C1 segment of cervical spinal cord (tissue), 14 donors: ENCODE data around the gene PNPLA2.

Experiments used
- DNase-seq, 14 donors: peaks; one replicate each; lab custom pipeline; 2025; lab: John Stamatoyannopoulos, UW

Gene PNPLA2

DNA sequence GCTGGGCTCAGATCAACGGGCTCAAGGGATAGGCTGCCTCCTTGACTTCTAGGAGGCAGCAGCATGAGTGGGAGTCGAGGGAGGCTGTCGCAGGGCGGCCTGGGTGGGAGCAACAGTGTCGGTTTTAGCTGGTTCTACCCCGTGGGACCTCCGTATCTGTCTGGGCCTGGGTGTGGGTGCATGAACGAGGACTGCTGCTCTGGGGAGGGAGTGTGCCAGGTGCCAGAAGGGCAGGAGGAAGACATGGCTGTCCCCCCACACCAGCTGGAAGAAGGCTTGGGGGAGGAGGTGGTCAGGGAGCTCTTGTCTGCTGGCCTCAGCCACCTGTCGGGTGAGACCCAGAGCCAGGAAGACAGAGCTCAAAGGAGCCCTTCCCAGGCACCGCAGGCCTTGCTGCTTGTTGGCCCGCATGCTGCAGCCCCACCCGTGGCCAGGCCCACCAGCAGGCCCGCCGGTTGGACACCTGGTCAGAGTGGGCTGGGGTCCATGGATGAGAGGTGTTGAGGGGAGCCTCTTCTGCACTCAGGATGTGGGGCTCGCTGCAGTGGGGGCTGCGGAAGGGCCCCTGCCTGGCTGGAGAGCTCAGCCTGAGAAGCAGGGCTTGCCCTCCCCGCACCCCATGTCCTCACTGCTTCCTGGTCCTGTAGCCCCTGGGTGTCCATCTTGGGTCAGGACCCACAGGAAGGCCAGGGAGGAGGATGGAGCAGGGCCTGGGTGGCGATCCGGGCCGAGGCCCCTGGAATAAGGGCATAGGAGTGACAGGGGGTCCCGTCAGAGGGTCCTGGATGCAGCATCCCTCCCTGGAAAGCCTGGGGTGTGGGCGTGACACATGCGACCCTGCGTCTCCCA lies 32.3 kb upstream of the PNPLA2 start:
- peak in 1 of 14 donors; percentile 65 for DNase-seq

DNA sequence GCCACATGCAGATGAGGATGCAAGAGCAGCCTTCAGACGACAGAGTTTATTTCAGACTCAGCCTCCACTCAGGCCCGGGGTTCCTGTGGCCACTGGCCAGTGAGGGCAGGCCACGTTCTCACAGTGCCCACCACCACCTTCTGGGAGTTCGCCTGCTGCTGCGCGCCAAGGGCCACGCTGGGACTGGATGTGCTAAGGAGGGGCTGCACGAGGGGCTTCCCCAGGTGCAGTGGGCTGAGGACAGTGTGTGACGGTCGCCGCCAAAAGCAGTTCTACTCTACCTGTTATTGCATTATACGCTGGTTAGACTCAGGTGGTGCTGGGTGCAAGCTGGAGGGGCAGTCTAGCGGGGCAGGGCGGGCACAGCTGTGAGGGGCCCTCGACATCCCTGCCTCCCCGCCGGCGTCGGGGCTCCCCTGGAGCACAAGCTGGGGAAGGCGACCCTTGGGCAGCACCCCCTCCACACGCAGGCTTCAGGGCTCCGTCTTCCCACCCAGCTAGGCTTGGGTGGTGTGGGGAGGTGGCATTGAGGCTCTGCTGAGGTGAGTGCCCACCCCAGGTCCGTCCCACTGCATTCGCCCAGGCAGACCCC lies 31.5 kb upstream of the PNPLA2 start:
- no peak for DNase-seq

DNA sequence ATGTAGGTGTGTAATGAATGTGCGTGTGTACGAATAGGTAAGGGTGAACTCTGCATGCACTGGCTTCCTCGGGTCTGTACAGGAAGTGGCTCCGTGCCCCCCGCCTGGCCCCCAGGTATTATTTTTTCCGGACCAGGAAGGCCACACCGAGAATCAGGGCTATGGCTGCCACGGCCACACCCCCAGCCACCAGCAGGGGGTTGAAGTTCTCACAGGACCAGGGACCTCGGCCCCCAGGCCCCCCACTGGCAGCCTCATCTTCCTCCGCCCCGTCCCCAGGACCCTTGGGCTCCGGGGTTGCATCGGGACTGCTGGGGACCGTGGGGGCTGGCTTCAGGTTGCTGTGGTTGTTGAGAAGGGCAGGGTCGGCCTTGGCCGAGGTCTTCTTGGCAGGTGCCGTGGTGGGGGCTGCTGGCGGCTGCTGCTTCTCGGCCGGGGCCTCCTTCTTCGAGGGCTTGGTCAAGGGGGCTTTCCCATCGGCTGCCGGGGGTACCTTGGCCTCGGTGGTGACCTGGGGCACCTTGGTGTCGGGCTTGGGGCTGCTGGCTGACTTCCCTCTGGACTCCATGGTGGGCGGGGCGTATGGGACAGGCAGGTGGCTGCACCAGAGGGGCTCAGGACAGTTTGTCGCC lies 30.6 kb upstream of the PNPLA2 start:
- no peak for DNase-seq

DNA sequence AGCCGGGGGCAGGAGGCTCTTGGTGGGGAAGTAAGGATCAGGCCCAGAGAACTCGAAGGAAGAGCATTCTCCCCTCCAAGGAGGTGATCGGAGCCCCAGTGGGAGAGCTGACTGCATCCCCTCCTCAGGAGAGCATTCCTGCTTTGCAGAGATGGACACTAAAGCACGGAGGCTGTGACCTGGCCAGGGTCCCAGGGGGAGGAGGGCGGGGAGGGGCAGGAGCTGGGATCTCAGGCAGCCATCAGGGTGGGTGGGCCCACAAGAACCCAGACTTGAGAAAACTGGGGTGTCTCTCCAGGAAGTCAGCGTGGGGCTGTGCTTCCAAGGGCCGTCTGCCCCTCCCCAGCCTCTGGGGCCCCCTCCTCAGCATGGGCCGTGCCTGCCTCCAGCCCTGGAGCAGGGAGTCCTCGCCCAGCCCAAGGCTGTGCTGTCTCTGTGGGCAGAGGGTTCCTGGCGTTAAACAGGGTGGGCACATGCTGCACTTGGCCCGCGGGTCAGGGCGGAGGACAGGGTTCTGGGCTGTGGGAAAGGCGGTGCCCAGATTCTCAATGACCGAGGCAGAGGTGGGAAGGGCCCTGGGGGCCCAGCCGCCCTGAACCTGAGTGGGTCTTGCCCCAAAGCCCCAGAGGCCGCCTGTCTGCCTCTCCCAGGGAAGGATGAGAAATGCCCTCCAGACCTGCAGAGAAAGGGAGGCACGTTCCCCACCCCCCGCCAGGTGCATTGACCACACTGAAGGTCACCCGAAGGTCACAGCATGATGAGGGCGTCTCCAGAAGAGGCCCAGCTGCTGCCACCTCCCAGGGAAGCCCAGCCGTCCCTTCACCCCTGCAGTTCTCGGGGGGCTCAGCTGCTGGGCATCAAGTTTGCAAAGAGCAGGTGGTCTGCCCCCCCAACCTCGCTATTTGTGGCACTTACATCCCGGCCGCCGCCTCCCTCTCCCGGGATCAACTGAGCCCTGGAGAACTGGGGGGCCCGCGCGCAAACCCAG lies 29.5 kb upstream of the PNPLA2 start:
- peak in 1 of 14 donors; percentile 53 for DNase-seq

DNA sequence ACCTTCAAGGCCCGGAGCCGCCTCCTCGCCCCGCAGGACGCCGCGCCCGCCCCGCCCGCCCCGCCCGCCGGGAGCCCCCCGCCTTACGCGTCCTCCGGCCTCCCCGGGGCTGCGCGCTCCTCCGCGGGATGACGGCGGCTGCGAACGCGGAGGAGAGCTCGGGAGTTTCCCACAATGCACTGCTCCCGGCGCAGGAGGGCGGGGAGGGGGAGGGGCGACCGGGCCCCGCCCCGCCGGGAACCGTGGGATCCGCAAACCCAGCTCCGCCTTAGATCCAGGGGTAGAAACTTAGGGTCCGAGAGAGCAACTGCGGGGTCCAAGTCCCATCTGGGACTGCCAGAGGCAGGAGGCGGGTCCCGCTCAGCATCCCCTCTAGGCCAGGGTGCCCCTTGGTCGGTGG lies 28.8 kb upstream of the PNPLA2 start, which contains the start of gene CEND1:
Gene CEND1 (minus strand): TSS at position 148 of the 400 bp plus-strand sequence. CDS start 1,514 bp downstream, outside the sequence.
- peak in 11 of 14 donors; percentile 21 to 72 (median 51) for DNase-seq

DNA sequence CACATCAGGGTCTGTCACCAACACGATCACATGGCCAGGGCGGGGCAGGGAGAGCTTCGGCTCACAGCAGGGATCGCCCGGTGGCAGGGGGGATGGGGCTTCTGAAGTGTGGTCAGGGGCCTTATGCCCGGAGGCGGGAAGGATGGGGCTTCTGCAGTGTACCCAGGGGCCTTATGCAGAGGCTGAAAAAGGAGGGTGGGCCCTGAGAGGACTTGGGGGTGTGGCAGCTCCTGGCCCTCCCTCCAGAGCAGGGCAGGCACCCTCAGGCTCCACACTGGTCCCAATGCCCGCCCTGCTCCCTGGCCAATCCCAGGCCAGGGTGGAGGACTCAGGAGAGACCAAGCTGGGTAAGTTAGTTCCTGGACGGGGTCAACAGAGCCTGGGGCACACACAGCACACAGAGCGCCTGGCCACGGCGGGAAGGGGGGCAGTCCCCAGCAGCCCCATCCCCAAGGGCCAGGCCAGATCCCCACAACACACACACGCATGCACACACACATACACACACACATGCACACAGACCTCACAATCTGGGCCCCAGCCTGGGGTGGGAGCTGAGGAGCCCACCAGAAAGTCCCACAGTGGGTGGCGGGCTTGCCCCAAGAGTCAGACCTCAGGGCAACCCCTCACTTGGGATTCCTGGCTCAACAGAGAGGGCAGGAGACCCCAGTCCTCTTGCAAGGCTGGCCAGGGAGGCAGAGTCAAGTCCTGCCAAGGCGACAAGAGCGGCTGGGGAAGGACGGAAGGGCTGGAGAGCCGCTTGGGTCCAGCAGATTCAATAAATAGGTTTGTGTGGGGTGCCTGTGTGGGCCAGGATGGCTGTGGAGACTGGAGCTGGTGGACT lies 27.8 kb upstream of the PNPLA2 start:
- peak in 1 of 14 donors; percentile 39 for DNase-seq

DNA sequence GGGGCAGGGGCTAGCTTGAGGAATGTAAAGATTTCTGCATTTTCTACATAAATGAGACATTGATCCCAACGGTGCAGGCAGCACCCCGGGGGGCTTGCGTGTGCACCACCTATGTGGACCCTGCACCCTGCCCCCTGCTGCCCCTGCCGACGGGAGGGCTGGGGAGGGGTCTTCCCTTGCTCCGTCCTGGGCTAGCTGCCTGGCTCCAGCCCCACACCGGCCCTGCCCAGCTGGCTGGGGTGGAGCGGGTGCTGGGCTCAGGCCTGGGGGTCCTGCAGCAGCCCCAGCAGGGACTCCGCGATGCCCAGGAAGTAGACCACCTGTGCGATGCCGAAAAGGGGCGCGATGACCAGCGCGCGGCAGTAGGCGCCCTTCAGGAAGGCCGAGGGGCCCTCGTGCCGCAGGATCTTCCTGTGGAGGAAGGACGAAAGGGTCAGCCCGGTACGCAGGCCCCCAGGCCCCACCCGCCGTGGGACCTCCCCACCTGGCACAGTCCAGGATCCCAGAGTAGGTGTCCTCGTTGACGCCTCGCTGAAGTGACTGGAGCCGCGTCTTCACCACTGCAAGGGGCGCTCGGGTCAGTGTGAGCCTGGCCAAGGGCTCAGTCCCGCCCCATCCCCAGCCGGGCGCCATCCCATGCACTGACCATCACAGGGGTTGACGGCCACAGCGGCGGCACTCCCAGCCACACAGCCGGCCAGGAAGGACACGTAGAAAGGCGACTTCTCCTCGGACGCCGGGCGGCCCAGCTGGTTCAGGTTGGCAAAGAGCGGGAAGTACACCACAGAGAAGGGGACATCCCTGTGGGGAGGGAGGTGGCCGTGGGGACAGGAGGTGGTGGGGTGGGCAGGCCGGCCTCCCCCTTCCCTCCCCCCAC lies 26.8 kb upstream of the PNPLA2 start:
- DNase-seq, result no peak

DNA sequence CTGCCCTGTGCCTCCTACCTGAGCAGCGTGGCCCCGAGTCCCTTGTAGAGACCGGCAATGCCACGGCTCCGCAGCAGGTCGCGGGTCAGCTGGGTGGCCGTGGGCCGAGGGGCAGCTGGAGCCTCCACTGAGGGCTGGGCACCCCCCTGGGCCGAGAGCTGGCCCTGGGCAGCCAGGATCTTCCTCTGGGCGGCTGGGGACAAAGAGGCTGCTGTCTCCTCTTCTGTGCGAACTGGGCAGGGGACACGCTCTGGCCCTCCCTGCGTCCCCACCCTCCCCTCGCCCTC lies 26.2 kb upstream of the PNPLA2 start:
- DNase-seq, result no peak

DNA sequence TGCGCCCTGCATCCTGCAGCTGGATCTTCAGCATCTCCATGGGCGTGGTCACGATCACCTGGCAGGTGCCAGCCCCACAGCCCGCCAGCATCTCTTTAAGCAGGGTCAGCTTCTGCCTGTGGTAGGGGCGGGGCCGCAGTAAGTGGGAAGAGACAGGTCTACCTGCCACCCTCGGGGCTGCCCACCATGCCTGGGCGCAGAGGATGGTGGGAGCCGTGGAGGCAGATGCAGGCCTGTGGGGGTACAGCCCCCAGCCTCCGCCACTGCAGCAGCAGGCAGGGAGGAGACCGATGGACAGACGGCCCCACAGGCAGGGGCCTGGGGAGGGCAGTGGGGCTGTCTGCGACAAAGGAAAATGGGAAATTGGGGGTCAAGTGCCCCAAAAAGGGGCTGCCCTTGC lies 25.8 kb upstream of the PNPLA2 start:
- DNase-seq, result no peak

DNA sequence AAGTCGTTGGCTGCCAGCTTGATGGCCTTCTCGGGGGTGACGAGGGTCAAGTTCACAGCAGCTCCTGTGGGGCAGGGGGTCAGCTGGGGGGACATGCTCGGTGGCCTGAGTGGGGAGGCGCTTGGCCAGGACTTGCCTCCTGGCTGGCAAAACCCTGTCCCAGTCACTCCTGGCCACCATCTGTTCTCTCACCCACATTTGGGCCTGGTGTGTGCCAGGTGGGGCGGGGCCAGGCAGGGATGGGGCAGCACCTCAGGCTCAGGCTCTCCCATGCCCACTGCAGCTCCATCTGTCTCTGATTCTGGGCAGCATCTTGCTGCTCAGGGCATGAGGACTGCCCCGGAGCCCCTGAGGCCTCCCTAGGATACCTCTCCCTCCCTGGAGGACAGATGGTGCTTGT lies 25.2 kb upstream of the PNPLA2 start:
- DNase-seq, result peak in 2 of 14 donors; percentile 55 to 97

DNA sequence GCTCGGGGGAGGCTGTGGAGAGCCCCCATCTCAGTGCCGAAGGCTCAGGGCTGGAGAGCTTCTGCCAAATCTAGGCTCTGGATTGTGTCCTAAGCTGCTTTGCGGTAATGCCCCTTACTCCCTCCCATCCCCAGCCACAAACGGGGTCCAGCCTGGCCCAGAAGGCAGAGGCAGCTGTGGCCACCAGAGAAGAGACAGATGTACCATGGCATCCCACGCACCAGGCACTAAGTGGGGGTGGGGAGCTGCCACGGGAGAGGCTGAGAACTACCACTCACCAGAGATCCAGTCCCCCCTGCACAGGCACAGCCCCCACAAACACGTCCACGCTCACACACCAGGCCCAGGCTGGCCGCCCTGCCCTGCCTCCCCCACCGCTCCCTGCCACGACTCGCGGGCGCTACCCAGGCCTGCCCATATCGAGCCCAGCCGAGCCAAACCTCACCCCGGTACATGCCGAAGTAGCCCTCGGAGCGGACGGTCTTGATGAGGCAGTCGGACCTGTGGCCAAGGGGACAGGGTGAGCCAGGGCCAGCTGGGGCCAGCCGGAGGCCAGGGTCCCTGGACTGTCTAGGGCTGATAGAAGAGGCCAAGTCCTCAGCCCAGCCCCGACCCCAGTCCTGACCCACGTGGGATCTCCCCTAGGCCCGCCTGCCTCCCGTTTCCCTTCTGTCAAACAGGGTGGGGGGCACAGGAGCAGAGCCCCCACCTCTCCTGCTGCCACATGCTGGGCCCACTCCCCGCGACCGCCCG lies 24.5 kb upstream of the PNPLA2 start:
- DNase-seq, result no peak

DNA sequence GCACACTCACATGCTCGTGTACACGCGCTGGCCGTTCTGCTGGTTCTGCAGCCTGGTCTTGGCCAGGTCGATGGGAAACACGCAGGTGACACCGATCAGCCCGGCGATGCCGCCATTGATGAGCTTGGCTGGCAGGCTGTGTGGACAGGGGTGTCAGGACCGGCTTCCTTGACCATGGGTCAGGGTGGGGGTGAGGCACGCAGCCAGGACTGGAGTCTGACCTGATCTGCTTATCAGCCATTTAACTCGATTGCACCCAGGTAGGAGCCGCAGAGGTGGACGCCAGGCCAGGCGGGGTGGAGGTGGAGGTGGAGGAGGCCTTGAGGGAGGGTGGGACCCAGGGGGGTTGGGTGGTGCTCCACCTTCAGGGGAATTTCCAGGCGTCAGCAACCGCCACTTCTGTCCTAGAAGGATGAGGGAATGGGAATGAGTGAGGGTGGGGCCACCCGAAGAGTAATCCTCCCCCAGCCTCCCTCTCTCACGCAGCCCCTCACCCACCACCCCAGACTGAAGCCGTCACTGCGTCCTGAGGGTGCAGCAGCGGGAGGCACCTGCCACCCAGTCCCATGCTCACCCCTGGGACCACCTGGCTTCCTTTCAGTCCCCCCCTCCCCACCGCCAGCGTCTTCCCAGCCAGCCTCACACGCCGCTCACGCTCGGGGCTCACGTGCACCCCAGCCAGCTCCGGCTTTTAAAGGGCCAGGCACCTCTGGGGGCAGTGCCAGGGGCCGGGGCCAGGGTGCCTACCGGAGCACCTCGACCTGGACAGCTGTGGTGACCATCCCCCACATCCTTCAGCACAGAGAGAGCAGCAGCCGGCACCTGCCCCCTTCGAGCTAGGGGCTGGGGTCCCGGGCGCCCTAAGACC lies 23.7 kb upstream of the PNPLA2 start:
- DNase-seq, result peak in 1 of 14 donors; percentile 71

DNA sequence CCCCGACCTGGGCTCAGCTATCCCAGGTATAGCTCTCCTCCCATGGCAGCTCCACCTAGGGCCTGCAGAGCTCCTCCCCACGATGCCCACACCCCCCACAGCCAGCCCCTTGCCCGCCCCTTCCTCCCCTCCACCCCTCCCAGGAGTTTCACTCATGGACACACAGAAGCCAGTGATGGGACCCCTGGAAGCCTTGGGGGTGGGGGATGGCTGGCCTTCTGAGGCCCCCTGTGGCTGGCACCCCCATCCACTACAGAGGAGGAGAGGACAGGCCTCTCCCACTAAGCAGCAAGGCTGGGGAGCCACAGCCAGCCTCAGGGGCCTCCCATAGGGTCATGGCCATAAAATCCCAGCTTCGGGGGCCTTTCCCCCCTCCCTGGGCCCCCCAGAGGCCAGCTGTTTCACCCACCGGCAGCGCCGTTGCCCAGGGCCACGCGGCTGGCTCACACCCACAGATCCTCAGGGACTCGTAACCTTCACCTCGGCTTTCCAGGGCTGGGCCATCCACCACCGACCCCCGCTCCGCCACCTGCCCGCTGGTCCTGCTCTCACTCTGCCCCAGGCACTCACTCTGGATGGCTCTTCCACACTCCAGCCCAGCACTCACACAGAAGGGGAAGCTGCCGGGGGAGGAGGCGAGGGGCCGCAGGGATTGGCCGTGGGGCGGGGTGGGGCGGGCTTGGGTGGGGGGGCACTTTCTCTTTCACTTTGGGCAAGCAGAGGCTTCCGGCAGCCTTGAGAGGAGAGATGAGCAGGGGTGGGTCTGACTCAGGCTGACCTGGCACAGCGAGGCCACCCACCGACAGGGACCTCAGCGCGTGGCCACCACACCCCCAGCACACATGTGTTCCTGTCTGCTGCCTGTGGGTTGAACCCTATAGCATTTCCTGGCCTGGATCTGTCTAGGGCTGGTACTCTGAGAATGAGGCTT lies 22.8 kb upstream of the PNPLA2 start:
- peak in 10 of 14 donors; percentile 10 to 78 (median 47) for DNase-seq

DNA sequence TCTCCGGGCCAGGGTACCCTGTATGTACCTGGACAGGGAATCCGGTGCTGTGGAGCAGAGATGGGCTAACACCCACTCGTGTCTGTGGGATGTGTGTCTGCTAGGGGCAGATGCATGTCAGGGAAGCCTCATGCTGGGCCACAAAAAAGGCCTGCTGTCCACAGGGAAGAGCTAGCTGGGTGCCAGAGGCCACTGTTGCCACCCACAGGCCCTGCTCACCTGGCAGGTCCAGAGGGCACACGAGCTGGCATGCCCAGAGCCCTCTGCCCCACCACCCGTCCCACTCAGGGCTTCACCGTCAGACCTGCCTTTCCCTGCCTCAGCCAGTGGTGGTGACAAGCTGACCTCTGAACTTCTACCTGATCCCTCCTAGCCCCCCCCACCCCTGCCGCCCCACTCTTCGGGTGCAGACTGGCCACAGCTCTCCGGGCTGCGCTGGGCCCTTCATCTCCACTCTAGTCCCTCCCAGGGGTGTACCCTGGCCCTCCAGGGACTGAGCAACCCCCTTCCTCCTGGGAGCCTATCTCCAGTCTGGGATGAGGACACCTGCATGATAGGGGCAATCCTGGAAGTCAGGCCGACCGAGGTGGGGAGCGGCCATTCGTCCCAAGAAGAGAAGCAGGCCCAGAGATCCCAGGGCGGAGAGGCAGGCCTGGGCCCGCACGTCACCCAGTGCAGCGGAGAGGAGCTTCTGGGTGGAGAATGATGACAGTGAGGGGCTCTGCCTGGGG lies 22.0 kb upstream of the PNPLA2 start:
- no peak for DNase-seq

DNA sequence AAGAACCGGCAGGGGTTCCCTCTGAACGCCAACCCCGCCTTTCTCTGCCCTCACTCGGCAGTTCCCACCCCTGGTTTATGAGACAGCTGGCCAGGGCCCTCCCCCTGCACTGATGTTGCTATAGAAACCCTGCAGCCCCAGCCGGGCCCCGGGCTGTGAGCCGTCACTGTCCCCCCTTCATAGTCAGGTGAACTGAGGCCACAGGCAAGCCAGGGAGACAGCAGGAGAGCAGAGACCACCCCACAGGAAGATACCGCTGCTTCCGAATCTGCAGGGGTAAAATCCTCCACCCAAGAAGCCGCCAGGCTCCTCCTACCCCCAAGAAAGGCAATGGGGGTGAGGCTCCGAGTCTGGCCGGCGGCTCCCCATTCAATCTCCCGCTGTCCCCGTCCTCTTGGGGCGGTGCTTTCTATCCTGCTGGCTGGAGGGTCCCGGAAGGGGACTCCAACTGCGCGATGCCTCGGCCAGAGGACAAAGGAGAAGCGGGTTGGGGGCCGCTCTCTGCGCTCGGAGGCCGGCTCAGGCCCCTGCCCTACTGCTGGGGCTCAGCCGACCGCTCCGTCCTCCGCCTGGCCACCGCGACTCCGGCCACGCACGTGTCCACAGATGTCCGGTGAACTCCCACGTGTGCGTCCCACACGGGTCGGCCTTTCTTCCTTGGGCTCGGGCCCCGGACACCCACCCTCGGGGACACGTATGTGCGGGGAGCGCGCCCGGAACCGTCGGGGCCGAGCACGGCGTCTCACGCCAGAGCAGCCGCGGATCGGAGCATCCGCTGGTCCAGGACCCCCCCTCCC lies 21.2 kb upstream of the PNPLA2 start:
- peak in 12 of 14 donors; percentile 48 to 84 (median 74) for DNase-seq
